Neural cell (in vitro differentiated cells): ENCODE data around the gene POU2F3. TPM values are rescaled to one million over a fixed set of nuclear protein-coding genes. Genes with fewer than 3 reads are reported as not detected.

Experiments used
- H2AFZ ChIP-seq: fragments of 200-600, 300-800 bp; sonication (generic), shearing (Covaris generic); 2 replicates; pipeline ENCODE4 v1.6.0; 2014; ENCODE audit warnings: low read depth, mild to moderate bottlenecking, antibody characterized with exemption, low read length, moderate library complexity
- H3F3A ChIP-seq: fragments of 200-600 bp; shearing (Covaris generic); 2 replicates; pipeline ENCODE4 v1.6.1; 2016; ENCODE audit warnings: mild to moderate bottlenecking, moderate library complexity, mixed read lengths, antibody characterized with exemption, low read length; ENCODE audit not compliant: insufficient read depth, poor library complexity, severe bottlenecking
- H3K27ac ChIP-seq: fragments of 200-600, 300-800 bp; sonication (generic), shearing (Covaris generic); 2 replicates; pipeline ENCODE4 v1.5.1; 2014; ENCODE audit warnings: mild to moderate bottlenecking, low read length, moderate library complexity
- H3K27me3 ChIP-seq: fragments of 300-800, 200-600 bp; sonication (generic), shearing (Covaris generic); 2 replicates; pipeline ENCODE4 v1.6.0; 2014; ENCODE audit warnings: mild to moderate bottlenecking, low read depth, low read length, moderate library complexity; ENCODE audit not compliant: insufficient read depth
- H3K36me3 ChIP-seq: fragments of 300-800, 200-600 bp; sonication (generic), shearing (Covaris generic); 2 replicates; pipeline ENCODE4 v1.5.1; 2014; ENCODE audit warnings: mild to moderate bottlenecking, antibody characterized with exemption, low read length, moderate library complexity; ENCODE audit not compliant: insufficient read depth
- H3K4me2 ChIP-seq: fragments of 300-800, 200-600 bp; sonication (generic), shearing (Covaris generic); 2 replicates; pipeline ENCODE4 v1.6.0; 2014; ENCODE audit warnings: mild to moderate bottlenecking, low read length
- H3K4me3 ChIP-seq: fragments of 300-800, 200-600 bp; sonication (generic), shearing (Covaris generic); 2 replicates; pipeline ENCODE4 v1.5.1; 2014; ENCODE audit warnings: mild to moderate bottlenecking, low read length, moderate library complexity
- H3K79me2 ChIP-seq: fragments of 200-600 bp; shearing (Covaris generic); replicated peaks from 2 replicates; pipeline ENCODE4 v1.6.0; 2014; ENCODE audit warnings: mild to moderate bottlenecking, low read length, moderate library complexity; ENCODE audit not compliant: insufficient read depth
- H3K9ac ChIP-seq: fragments of 300-800, 200-600 bp; sonication (generic), shearing (Covaris generic); 2 replicates; pipeline ENCODE4 v1.6.1; 2016; ENCODE audit warnings: mild to moderate bottlenecking, low read length, mixed read lengths
- H3K9me2 ChIP-seq: fragments of 200-600 bp; shearing (Covaris generic); 2 replicates; pipeline ENCODE4 v1.6.1; 2016; ENCODE audit warnings: mild to moderate bottlenecking, low read length, mixed read lengths; ENCODE audit not compliant: insufficient read depth
- H3K9me3 ChIP-seq: fragments of 200-600, 300-800 bp; sonication (generic), shearing (Covaris generic); 2 replicates; pipeline ENCODE4 v1.6.1; 2016; ENCODE audit warnings: mild to moderate bottlenecking, mixed run types, low read length, moderate library complexity, mixed read lengths
- H4K20me1 ChIP-seq: fragments of 200-600 bp; shearing (Covaris generic); 2 replicates; pipeline ENCODE4 v1.6.1; 2016; ENCODE audit warnings: mild to moderate bottlenecking, mixed run types; ENCODE audit not compliant: insufficient read depth
- EP300 ChIP-seq: fragments of 450-650 bp; conservative IDR thresholded peaks from 2 replicates; pipeline ENCODE4 v1.6.1; 2014; ENCODE audit warnings: antibody characterized with exemption, mild to moderate bottlenecking, moderate library complexity; ENCODE audit not compliant: poor library complexity, severe bottlenecking
- EZH2 ChIP-seq: fragments of 200-600, 300-800 bp; shearing (Covaris generic), sonication (generic); IDR thresholded peaks from 2 replicates; pipeline ENCODE4 v1.6.1; 2014; ENCODE audit warnings: antibody characterized with exemption, low read length, borderline replicate concordance, mild to moderate bottlenecking; ENCODE audit not compliant: insufficient read depth, poor library complexity, severe bottlenecking
- MXI1 ChIP-seq: fragments of 450-650 bp; conservative IDR thresholded peaks from 2 replicates; pipeline ENCODE4 v1.6.1; 2014; ENCODE audit warnings: antibody characterized with exemption, mild to moderate bottlenecking; ENCODE audit not compliant: poor library complexity, severe bottlenecking
- POLR2AphosphoS5 ChIP-seq: IDR thresholded peaks from 2 replicates; pipeline ENCODE4 v1.6.1; 2012
- RAD21 ChIP-seq: fragments of 450-650 bp; conservative IDR thresholded peaks from 2 replicates; pipeline ENCODE4 v1.6.1; 2014; ENCODE audit warnings: antibody characterized with exemption, mild to moderate bottlenecking, moderate library complexity
- REST ChIP-seq: IDR thresholded peaks from 2 replicates; pipeline ENCODE4 v1.6.1; 2012; ENCODE audit warnings: borderline replicate concordance
- SMC3 ChIP-seq: fragments of 450-650 bp; conservative IDR thresholded peaks from 2 replicates; pipeline ENCODE4 v1.6.1; 2014; ENCODE audit warnings: antibody characterized with exemption, mild to moderate bottlenecking, moderate library complexity; ENCODE audit not compliant: poor library complexity
- TAF1 ChIP-seq: IDR thresholded peaks from 2 replicates; pipeline ENCODE4 v1.6.1; 2012; ENCODE audit warnings: low read depth
- polyA plus RNA-seq: library from polyadenylated mRNA; depleted of rRNA; stranded (reverse); fragments of >200 nt; gene quantifications from 2 replicates; pipeline ENCODE4 v1.2.3, GENCODE V29; 2014
- TF ChIP-seq, protein P1 (sequence below): fragments of 450-650 bp; IDR thresholded peaks from 2 replicates; pipeline ENCODE4 v1.5.1; 2014; ENCODE audit warnings: antibody characterized with exemption, mild to moderate bottlenecking, moderate library complexity; ENCODE audit not compliant: poor library complexity, severe bottlenecking

The POU2F3 gene
- polyA plus RNA-seq, 1 donor from 2014 or later = not detected

GRCh38 chr11:120217526-120217925 is 22.4 kb upstream of the POU2F3 start:
- Histone ChIP-seq H3F3A (no peaks in the 10 kb centered on the region), H3K9me3 (no peaks in the 10 kb centered on the region), H3K9me2 (no peaks in the 10 kb centered on the region), H3K27ac (no peak overlapping the region), H2AFZ (no peak overlapping the region), H3K4me3 (no peak overlapping the region), H4K20me1 (no peaks in the 10 kb centered on the region), H3K4me2 (no peak overlapping the region), H3K36me3 (no peaks in the 10 kb centered on the region), H3K27me3 (peaks cover 5% of the 10 kb centered on the region), H3K79me2 (no peaks in the 10 kb centered on the region), H3K9ac (no peak overlapping the region)
- TF ChIP-seq MXI1 (no peak), SMC3 (no peak), EZH2 (no peak), EP300 (no peak), TAF1 (no peak), RAD21 (no peak)

GRCh38 chr11:120217941-120218694 is 21.8 kb upstream of the POU2F3 start:
- no peak overlapping the region for H3K4me2 ChIP-seq
- H3K9me3 ChIP-seq = no peaks in the 10 kb centered on the region
- no peaks in the 10 kb centered on the region for H3K27me3 ChIP-seq
- no peaks in the 10 kb centered on the region for H4K20me1 ChIP-seq
- H3K27ac ChIP-seq = no peak overlapping the region
- TF ChIP-seq MXI1 (no peak), SMC3 (no peak), REST (no peak), POLR2AphosphoS5 (no peak), EP300 (no peak)
- H3K9ac ChIP-seq = no peak overlapping the region
- H3K79me2 ChIP-seq = no peaks in the 10 kb centered on the region
- no peaks in the 10 kb centered on the region for H3K9me2 ChIP-seq
- H3K36me3 ChIP-seq = no peaks in the 10 kb centered on the region
- no peaks in the 10 kb centered on the region for H3F3A ChIP-seq
- no peak overlapping the region for H3K4me3 ChIP-seq
- no peak overlapping the region for H2AFZ ChIP-seq

GRCh38 chr11:120218695-120219033 is 21.3 kb upstream of the POU2F3 start:
- Histone ChIP-seq H3K27me3 (no peaks in the 10 kb centered on the region), H2AFZ (no peak overlapping the region), H3K9me2 (no peaks in the 10 kb centered on the region), H3F3A (no peaks in the 10 kb centered on the region), H3K27ac (no peak overlapping the region), H3K4me2 (no peak overlapping the region), H3K4me3 (no peak overlapping the region), H3K79me2 (no peaks in the 10 kb centered on the region), H3K36me3 (no peaks in the 10 kb centered on the region), H3K9ac (no peak overlapping the region), H4K20me1 (no peaks in the 10 kb centered on the region), H3K9me3 (no peaks in the 10 kb centered on the region)
- TF ChIP-seq, protein P1, sequence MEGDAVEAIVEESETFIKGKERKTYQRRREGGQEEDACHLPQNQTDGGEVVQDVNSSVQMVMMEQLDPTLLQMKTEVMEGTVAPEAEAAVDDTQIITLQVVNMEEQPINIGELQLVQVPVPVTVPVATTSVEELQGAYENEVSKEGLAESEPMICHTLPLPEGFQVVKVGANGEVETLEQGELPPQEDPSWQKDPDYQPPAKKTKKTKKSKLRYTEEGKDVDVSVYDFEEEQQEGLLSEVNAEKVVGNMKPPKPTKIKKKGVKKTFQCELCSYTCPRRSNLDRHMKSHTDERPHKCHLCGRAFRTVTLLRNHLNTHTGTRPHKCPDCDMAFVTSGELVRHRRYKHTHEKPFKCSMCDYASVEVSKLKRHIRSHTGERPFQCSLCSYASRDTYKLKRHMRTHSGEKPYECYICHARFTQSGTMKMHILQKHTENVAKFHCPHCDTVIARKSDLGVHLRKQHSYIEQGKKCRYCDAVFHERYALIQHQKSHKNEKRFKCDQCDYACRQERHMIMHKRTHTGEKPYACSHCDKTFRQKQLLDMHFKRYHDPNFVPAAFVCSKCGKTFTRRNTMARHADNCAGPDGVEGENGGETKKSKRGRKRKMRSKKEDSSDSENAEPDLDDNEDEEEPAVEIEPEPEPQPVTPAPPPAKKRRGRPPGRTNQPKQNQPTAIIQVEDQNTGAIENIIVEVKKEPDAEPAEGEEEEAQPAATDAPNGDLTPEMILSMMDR = no peak
- TF ChIP-seq REST = no peak
- TF ChIP-seq POLR2AphosphoS5 = no peak
- no peak for TF ChIP-seq TAF1
- TF ChIP-seq SMC3 = no peak
- TF ChIP-seq EZH2 = no peak
- no peak for TF ChIP-seq MXI1
- TF ChIP-seq EP300 = no peak
- no peak for TF ChIP-seq RAD21
